GM19351 (cell line): Measurements from ENCODE around the gene MLLT1.

Experiments
- ATAC-seq: cut with Tn5 transposase; IDR thresholded peaks from one replicate; pipeline ENCODE4 v1.9.1; 2021; ENCODE audit warnings: mild to moderate bottlenecking, moderate library complexity; ENCODE audit not compliant: unreplicated experiment

MLLT1 gene

GRCh38 chr19:6223461-6224307 is 56.1 kb downstream of the MLLT1 start:
- no peak for ATAC-seq

- no peak for ATAC-seq
These were observed 56.9 kb downstream of the MLLT1 start for GRCh38 chr19:6222884-6223283.

GRCh38 chr19:6221878-6222746 is 57.7 kb downstream of the MLLT1 start:
- no peak for ATAC-seq

- ATAC-seq, result no peak
These were observed 58.4 kb downstream of the MLLT1 start for GRCh38 chr19:6221220-6221877.

GRCh38 chr19:6220385-6221191 is 59.2 kb downstream of the MLLT1 start:
- ATAC-seq, result no peak

GRCh38 chr19:6219586-6220290 is 60.0 kb downstream of the MLLT1 start:
- ATAC-seq, result no peak

- no peak for ATAC-seq
These were observed 60.6 kb downstream of the MLLT1 start for GRCh38 chr19:6219147-6219525.

GRCh38 chr19:6218491-6219146 is 61.2 kb downstream of the MLLT1 start:
- ATAC-seq, result no peak

GRCh38 chr19:6217752-6218334 is 61.9 kb downstream of the MLLT1 start:
- no peak for ATAC-seq

- ATAC-seq, result no peak
These were observed 62.6 kb downstream of the MLLT1 start for GRCh38 chr19:6216996-6217751.

GRCh38 chr19:6216236-6216995 is 63.4 kb downstream of the MLLT1 start:
- ATAC-seq, result no peak

- ATAC-seq, result no peak
These were observed 64.0 kb downstream of the MLLT1 start for GRCh38 chr19:6215701-6216235.

GRCh38 chr19:6214881-6215541 is 64.8 kb downstream of the MLLT1 start:
- ATAC-seq, result no peak

- no peak for ATAC-seq
These were observed 65.8 kb downstream of the MLLT1 start for GRCh38 chr19:6213696-6214641.

GRCh38 chr19:6213266-6213595 is 66.5 kb downstream of the MLLT1 start:
- ATAC-seq, result no peak
